ENCODE data around the gene RSPH10B2.
"Not testable (repeated sequence)": the region's sequence is repeated elsewhere in the genome, so short reads cannot be mapped to it uniquely, and the experiment has no call there.

DNA sequence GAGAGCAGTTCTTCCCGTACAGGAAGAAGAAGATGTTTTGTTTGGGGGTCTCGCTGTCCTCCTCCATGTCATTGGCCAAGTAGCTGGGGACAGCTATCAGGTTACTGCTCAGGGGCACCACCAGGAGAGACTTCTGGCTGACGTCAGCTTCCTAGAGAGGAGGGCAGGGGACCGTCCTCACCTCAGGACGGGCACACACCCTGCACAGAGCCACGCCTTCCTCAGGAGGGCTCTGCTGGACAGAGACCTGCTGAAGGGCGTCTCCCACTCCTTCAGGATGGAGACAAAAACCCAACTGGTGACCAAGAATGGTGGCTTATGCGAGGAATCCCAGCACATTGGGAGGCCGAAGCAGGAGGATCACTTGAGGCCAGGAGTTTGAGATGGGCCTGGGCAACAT, 38.0 kb upstream of the RSPH10B2 start:
- TF ChIP-seq, protein P1, sequence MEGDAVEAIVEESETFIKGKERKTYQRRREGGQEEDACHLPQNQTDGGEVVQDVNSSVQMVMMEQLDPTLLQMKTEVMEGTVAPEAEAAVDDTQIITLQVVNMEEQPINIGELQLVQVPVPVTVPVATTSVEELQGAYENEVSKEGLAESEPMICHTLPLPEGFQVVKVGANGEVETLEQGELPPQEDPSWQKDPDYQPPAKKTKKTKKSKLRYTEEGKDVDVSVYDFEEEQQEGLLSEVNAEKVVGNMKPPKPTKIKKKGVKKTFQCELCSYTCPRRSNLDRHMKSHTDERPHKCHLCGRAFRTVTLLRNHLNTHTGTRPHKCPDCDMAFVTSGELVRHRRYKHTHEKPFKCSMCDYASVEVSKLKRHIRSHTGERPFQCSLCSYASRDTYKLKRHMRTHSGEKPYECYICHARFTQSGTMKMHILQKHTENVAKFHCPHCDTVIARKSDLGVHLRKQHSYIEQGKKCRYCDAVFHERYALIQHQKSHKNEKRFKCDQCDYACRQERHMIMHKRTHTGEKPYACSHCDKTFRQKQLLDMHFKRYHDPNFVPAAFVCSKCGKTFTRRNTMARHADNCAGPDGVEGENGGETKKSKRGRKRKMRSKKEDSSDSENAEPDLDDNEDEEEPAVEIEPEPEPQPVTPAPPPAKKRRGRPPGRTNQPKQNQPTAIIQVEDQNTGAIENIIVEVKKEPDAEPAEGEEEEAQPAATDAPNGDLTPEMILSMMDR (conservative IDR thresholded peaks at IDR 0.05; ENCODE audit: low read depth in 2 of 2): not testable (repeated sequence)
- TF ChIP-seq POLR2AphosphoS5 (IDR thresholded peaks at IDR 0.05; ENCODE audit: low read depth); EZH2 (IDR thresholded peaks at IDR 0.05; ENCODE audit: low read depth, unreplicated experiment); STAT1 (IDR thresholded peaks at IDR 0.05; ENCODE audit: unreplicated experiment); CREB1 (CRISPR knock-in tag; IDR thresholded peaks at IDR 0.05; ENCODE audit: low read depth); NANOG (IDR thresholded peaks at IDR 0.05; ENCODE audit: borderline replicate concordance); EZH2phosphoT487 (IDR thresholded peaks at IDR 0.05; ENCODE audit: unreplicated experiment); ZNF114 (CRISPR knock-in tag; IDR thresholded peaks at IDR 0.05): not testable (repeated sequence)
- TF ChIP-seq, protein P2, sequence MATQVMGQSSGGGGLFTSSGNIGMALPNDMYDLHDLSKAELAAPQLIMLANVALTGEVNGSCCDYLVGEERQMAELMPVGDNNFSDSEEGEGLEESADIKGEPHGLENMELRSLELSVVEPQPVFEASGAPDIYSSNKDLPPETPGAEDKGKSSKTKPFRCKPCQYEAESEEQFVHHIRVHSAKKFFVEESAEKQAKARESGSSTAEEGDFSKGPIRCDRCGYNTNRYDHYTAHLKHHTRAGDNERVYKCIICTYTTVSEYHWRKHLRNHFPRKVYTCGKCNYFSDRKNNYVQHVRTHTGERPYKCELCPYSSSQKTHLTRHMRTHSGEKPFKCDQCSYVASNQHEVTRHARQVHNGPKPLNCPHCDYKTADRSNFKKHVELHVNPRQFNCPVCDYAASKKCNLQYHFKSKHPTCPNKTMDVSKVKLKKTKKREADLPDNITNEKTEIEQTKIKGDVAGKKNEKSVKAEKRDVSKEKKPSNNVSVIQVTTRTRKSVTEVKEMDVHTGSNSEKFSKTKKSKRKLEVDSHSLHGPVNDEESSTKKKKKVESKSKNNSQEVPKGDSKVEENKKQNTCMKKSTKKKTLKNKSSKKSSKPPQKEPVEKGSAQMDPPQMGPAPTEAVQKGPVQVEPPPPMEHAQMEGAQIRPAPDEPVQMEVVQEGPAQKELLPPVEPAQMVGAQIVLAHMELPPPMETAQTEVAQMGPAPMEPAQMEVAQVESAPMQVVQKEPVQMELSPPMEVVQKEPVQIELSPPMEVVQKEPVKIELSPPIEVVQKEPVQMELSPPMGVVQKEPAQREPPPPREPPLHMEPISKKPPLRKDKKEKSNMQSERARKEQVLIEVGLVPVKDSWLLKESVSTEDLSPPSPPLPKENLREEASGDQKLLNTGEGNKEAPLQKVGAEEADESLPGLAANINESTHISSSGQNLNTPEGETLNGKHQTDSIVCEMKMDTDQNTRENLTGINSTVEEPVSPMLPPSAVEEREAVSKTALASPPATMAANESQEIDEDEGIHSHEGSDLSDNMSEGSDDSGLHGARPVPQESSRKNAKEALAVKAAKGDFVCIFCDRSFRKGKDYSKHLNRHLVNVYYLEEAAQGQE (IDR thresholded peaks at IDR 0.05; ENCODE audit: unreplicated experiment): not testable (repeated sequence)

All from GM23338 (cell line).